GM18505 (cell line): ENCODE results near the gene EIF3J.
A peak's percentile ranks its signal among the peaks of the same experiment; 100 is the strongest.
"Not testable (repeated sequence)": the region's sequence is repeated elsewhere in the genome, so short reads cannot be mapped to it uniquely, and the experiment has no call there.

Experiments
- ATAC-seq: cut with Tn5 transposase; IDR thresholded peaks from one replicate; pipeline ENCODE4 v1.9.1; 2021; ENCODE audit not compliant: unreplicated experiment
- POLR2A ChIP-seq: IDR thresholded peaks from 4 replicates; pipeline ENCODE4 v1.6.1; 2011; ENCODE audit warnings: borderline replicate concordance; ENCODE audit not compliant: insufficient read depth, insufficient read length; ENCODE audit errors: extremely low read depth

EIF3J gene

GRCh38 chr15:44536962-44537734 is at the start of gene EIF3J:
TSS of gene EIF3J (plus strand) at chr15:44537147. CDS start at chr15:44537195, 48 bp downstream.
- peak; percentile 90 for TF ChIP-seq POLR2A
- ATAC-seq, result peak; percentile 87

GRCh38 chr15:44489464-44489863 is 47.5 kb upstream of the EIF3J start:
- TF ChIP-seq POLR2A, result no peak
- no peak for ATAC-seq

GRCh38 chr15:44490622-44491021 is 46.3 kb upstream of the EIF3J start:
- no peak for TF ChIP-seq POLR2A
- ATAC-seq, result no peak

GRCh38 chr15:44492040-44492439 is 44.9 kb upstream of the EIF3J start:
- ATAC-seq, result no peak
- no peak for TF ChIP-seq POLR2A

GRCh38 chr15:44492672-44493071 is 44.3 kb upstream of the EIF3J start:
- TF ChIP-seq POLR2A, result no peak
- ATAC-seq, result no peak

- ATAC-seq, result no peak
- no peak for TF ChIP-seq POLR2A
Measured at GRCh38 chr15:44495562-44495961, 41.4 kb upstream of the EIF3J start.

GRCh38 chr15:44500555-44500954 is 36.4 kb upstream of the EIF3J start:
- ATAC-seq, result no peak
- TF ChIP-seq POLR2A, result no peak

- no peak for TF ChIP-seq POLR2A
- ATAC-seq, result no peak
Measured at GRCh38 chr15:44501768-44502366, 35.1 kb upstream of the EIF3J start.

- no peak for TF ChIP-seq POLR2A
- ATAC-seq, result no peak
Measured at GRCh38 chr15:44516436-44516835, 20.5 kb upstream of the EIF3J start.

GRCh38 chr15:44519537-44519936 is 17.4 kb upstream of the EIF3J start:
- no peak for TF ChIP-seq POLR2A
- ATAC-seq, result no peak

- ATAC-seq, result no peak
- TF ChIP-seq POLR2A, result no peak
Measured at GRCh38 chr15:44525018-44525417, 11.9 kb upstream of the EIF3J start.

- ATAC-seq, result no peak
- TF ChIP-seq POLR2A, result no peak
Measured at GRCh38 chr15:44527241-44527640, 9.7 kb upstream of the EIF3J start.

GRCh38 chr15:44529864-44530604 is 6.9 kb upstream of the EIF3J start:
- ATAC-seq, result no peak
- TF ChIP-seq POLR2A, result no peak

- TF ChIP-seq POLR2A, result no peak
- ATAC-seq, result no peak
Measured at GRCh38 chr15:44530653-44531052, 6.3 kb upstream of the EIF3J start.

GRCh38 chr15:44532275-44532674 is 4.7 kb upstream of the EIF3J start:
- ATAC-seq, result not testable (repeated sequence)

GRCh38 chr15:44532689-44533088 is 4.3 kb upstream of the EIF3J start:
- TF ChIP-seq POLR2A, result no peak
- ATAC-seq, result no peak
